Left renal pelvis (tissue), 4 donors: ENCODE results near the gene FREM2. TPM values are rescaled to one million over a fixed set of nuclear protein-coding genes. Genes with fewer than 3 reads are reported as not detected.
A peak's percentile ranks its signal among the peaks of the same experiment; 100 is the strongest.

ENCODE experiments used
- DNase-seq, 4 donors: peaks; one replicate each; pipeline ENCODE4 v3.0.0-alpha.2; 2013; ENCODE audit warnings: low read depth in 4 of 4, low spot score in 3 of 4
- polyA plus RNA-seq, 4 donors: library from polyadenylated mRNA; unstranded; fragments of 120-200 nt; gene quantifications; one replicate each; pipeline ENCODE4 v1.2.1, GENCODE V29; 2013; ENCODE audit not compliant: insufficient read length in 4 of 4

FREM2 gene
- polyA plus RNA-seq = 10 to 100 TPM in 3 of 4 donors, 1 to 10 TPM in 1; 2.4 to 49.8 (median 44.9) TPM

- peak; percentile 77 to 87 (median 81) for DNase-seq
Measured at GRCh38 chr13:38686577-38687245, at the start of gene FREM2. Gene FREM2 (plus strand): TSS chr13:38687077. CDS start chr13:38687345, 268 bp downstream.

GRCh38 chr13:38637576-38637975 lies 49.3 kb upstream of the FREM2 start:
- DNase-seq = no peak

- no peak for DNase-seq
Measured at GRCh38 chr13:38641164-38641948, 45.5 kb upstream of the FREM2 start.

- DNase-seq = no peak
Measured at GRCh38 chr13:38647312-38647711, 39.6 kb upstream of the FREM2 start.

GRCh38 chr13:38648912-38649311 lies 38.0 kb upstream of the FREM2 start:
- no peak for DNase-seq

GRCh38 chr13:38656699-38657098 lies 30.2 kb upstream of the FREM2 start:
- no peak for DNase-seq

- no peak for DNase-seq
Measured at GRCh38 chr13:38657191-38657590, 29.7 kb upstream of the FREM2 start.

- DNase-seq = no peak
Measured at GRCh38 chr13:38658906-38659305, 28.0 kb upstream of the FREM2 start.

- DNase-seq = no peak
Measured at GRCh38 chr13:38661010-38661675, 25.7 kb upstream of the FREM2 start.

- no peak for DNase-seq
Measured at GRCh38 chr13:38662362-38662761, 24.5 kb upstream of the FREM2 start.

GRCh38 chr13:38664906-38665305 lies 22.0 kb upstream of the FREM2 start:
- no peak for DNase-seq

GRCh38 chr13:38667526-38668109 lies 19.3 kb upstream of the FREM2 start:
- no peak for DNase-seq

- DNase-seq = no peak
Measured at GRCh38 chr13:38669234-38669964, 17.5 kb upstream of the FREM2 start.

- DNase-seq = no peak
Measured at GRCh38 chr13:38670627-38671026, 16.2 kb upstream of the FREM2 start.

- no peak for DNase-seq
Measured at GRCh38 chr13:38671980-38672379, 14.9 kb upstream of the FREM2 start.

- DNase-seq = no peak
Measured at GRCh38 chr13:38674208-38674607, 12.7 kb upstream of the FREM2 start.

- no peak for DNase-seq
Measured at GRCh38 chr13:38680912-38681311, 6.0 kb upstream of the FREM2 start.

GRCh38 chr13:38684714-38685113 lies 2.2 kb upstream of the FREM2 start:
- DNase-seq = no peak

- DNase-seq = no peak
Measured at GRCh38 chr13:38685431-38685830, 1.4 kb upstream of the FREM2 start.

GRCh38 chr13:38685974-38686576 lies 802 bp upstream of the FREM2 start:
- peak in 2 of 4 donors; percentile 24 to 39 for DNase-seq
